ENCODE results near the gene SIK1. TPM values are rescaled to one million over a fixed set of nuclear protein-coding genes. Genes with fewer than 3 reads are reported as not detected.

Gene SIK1
- total RNA-seq, 1 donor from 2014 or later, result 93.5 TPM

DNA sequence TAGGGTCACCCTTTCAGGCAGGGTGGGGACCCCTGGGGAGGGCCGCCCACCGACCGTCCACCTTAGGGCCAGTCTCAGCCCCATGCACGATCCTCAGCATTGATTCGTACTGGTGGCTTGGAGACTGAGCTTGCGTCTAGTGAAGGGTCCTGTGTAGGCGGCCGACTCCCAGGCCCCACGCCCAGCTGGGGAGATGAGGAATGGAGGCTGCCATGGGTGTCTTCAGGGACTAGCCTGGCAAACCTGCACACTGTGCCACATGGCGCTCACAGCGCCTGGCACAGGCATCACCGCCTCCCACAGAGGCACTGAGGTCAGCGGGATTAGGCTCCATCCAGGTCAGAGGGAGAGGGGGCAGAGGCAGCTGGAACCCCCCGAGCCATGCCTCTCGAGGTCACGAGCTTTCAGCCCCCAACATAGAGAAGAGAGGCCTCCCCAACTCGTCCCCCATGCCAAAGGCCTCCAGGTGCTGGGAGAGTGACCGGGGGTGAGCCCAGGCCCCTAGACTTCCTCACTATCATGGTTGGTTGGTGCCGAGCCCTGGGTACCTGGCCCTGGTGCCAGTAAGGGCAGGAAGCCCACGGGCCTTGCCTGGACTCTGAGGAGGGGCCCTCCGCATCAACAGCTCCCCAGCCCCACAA is 51.0 kb downstream of the SIK1 start:
- TF ChIP-seq POLR2A (IDR thresholded peaks at IDR 0.05) (no peak), POLR2AphosphoS5 (IDR thresholded peaks at IDR 0.05; ENCODE audit: insufficient read depth in 1 of 2, low read depth in 1 of 2) (no peak)
- TF ChIP-seq, protein P1, sequence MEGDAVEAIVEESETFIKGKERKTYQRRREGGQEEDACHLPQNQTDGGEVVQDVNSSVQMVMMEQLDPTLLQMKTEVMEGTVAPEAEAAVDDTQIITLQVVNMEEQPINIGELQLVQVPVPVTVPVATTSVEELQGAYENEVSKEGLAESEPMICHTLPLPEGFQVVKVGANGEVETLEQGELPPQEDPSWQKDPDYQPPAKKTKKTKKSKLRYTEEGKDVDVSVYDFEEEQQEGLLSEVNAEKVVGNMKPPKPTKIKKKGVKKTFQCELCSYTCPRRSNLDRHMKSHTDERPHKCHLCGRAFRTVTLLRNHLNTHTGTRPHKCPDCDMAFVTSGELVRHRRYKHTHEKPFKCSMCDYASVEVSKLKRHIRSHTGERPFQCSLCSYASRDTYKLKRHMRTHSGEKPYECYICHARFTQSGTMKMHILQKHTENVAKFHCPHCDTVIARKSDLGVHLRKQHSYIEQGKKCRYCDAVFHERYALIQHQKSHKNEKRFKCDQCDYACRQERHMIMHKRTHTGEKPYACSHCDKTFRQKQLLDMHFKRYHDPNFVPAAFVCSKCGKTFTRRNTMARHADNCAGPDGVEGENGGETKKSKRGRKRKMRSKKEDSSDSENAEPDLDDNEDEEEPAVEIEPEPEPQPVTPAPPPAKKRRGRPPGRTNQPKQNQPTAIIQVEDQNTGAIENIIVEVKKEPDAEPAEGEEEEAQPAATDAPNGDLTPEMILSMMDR (IDR thresholded peaks at IDR 0.05), result no peak
- Histone ChIP-seq H3K27ac (no peak overlapping the region), H3K9me3 (no peaks in the 10 kb centered on the region), H3K4me3 (no peak overlapping the region), H3K4me1 (peaks cover 12% of the 10 kb centered on the region), H3K36me3 (no peaks in the 10 kb centered on the region), H3K27me3 (no peaks in the 10 kb centered on the region)
- DNase-seq (ENCODE audit: extremely low spot score in 2 of 2), result no peak
- intact Hi-C loops (cut with DNase I), result no loop called here

DNA sequence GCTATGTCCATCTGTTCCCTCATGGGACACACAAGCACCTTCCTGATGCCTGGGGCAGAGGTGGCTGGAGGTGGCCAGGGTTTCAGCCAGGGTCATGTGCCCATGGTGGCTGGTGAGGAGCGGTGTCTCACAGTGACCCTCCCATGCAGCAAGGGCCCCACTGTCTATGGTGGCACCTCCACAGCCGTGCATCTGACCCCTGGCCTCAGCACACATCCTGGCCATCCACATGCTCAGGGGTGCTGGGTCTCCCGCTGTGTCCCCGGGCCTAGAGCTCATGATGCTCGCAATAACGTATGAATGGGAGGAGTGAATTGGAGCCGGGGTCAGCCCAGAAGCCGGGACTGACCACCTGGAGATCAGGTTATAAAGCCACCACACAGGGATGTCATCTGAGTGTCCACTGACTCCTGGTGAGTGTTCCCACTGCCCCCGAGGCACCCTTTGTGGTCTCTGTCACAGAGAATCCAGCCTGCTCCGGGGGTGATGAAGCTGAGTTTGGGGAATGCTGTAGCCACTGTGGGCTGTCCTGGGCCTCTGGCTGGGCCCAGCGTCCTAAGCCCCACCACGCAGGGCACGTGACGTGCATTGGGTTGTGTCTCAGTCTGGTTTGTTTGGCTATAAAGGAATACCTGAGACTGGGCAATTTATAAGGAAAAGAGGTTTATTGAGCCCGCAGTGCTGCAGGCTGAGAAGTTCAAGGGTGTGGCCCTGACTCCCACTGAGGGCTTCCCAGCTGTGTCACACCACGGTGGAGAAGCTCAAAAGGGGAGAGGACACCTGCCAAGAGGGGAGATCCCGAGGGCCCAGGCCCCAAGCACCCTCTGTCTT is 51.7 kb downstream of the SIK1 start:
- Histone ChIP-seq H3K27ac (no peak overlapping the region), H3K36me3 (no peaks in the 10 kb centered on the region), H3K27me3 (no peaks in the 10 kb centered on the region), H3K4me1 (peaks cover 20% of the 10 kb centered on the region), H3K9me3 (no peaks in the 10 kb centered on the region), H3K4me3 (no peak overlapping the region)
- DNase-seq (ENCODE audit: extremely low spot score in 2 of 2), result no peak
- TF ChIP-seq POLR2A (IDR thresholded peaks at IDR 0.05) (no peak), POLR2AphosphoS5 (IDR thresholded peaks at IDR 0.05; ENCODE audit: insufficient read depth in 1 of 2, low read depth in 1 of 2) (no peak)
- TF ChIP-seq, protein P1 (IDR thresholded peaks at IDR 0.05), result no peak
- intact Hi-C loops (cut with DNase I), result no loop called here

DNA sequence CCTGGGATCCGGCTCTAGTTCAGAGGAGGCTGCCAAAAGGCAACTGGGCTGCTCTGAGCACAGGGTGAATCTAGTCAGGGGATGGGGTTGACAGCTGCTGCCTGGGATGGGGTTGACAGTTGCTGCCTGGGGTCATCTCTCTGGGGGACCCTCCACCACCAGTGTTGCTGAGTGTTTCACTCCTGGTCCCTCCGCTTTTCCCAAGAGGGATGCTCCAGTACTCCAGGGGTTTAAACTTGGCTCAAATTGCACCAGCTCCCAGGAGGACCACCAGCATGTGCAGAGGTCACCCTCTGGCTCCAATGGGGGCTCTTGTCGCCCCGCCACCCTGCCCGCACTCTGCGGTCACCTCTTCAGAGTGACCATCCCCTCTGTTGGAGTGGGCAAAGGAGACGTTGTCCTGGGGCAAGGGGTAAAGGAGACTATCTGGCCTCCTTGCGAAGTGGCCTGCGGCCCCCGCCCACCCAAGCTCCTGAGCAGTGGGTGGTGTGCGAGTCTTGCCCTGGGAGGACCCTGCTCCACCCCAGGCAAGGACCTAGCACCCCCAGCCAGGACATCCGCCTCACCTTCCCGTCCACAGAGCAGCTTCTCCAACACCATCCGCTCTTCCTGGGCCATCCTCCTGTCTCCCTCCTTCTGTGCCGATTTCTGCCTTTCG is 52.6 kb downstream of the SIK1 start:
- Histone ChIP-seq H3K9me3 (no peaks in the 10 kb centered on the region), H3K4me3 (no peak overlapping the region), H3K27ac (peak overlapping the region; percentile 36), H3K36me3 (no peaks in the 10 kb centered on the region), H3K27me3 (no peaks in the 10 kb centered on the region), H3K4me1 (peaks cover 28% of the 10 kb centered on the region)
- intact Hi-C loops (cut with DNase I), result no loop called here
- no peak for DNase-seq (ENCODE audit: extremely low spot score in 2 of 2)
- TF ChIP-seq POLR2AphosphoS5 (IDR thresholded peaks at IDR 0.05; ENCODE audit: insufficient read depth in 1 of 2, low read depth in 1 of 2) (no peak), POLR2A (IDR thresholded peaks at IDR 0.05) (no peak)
- TF ChIP-seq, protein P1 (IDR thresholded peaks at IDR 0.05), result no peak

DNA sequence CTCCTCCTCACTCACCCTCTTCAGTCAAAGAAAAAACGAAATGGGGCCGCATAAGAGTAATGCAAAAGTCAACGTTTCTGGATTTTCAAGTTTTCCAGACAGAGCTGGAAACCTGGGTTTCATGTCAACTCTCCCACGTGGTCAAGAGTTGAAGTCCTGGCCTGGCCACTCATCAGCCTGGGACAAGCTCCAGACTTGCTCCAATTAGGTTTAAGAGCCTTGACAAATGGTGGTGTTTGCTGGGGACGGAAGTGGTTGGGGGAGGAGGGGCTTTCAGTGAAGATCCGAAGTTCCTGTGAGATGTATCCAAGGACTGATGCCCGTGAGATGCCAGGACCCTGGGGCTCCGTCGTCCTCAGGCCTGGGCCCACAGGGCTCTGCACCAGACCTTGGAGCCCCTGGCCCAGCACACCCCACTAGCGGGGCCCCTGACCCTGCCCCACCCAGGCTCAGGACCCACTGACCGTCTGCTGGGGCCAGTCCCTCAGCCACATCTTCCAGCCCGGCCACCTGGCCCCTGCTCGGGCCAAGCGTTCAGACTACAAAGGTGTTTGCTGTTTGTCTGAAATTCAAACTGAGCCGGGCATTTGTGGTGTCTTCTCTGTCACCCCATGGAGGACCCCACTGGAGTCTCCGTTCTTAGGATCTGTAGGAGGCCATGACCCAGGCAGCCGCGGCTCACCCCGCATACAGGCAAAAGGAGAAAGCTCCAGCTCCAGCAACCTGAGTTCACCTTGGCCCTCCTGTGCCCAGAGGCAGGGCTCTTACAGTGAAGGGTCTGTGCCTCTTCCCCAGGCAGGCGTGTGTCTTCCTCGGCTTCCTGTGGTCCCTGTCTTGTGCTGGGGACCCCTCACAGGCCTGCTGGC is 53.3 kb downstream of the SIK1 start:
- Histone ChIP-seq H3K27me3 (no peaks in the 10 kb centered on the region), H3K4me1 (peaks cover 32% of the 10 kb centered on the region), H3K9me3 (no peaks in the 10 kb centered on the region), H3K27ac (peak overlapping the region; percentile 36), H3K36me3 (no peaks in the 10 kb centered on the region), H3K4me3 (no peak overlapping the region)
- no peak for DNase-seq (ENCODE audit: extremely low spot score in 2 of 2)
- intact Hi-C loops (cut with DNase I), result no loop called here
- TF ChIP-seq, protein P1 (IDR thresholded peaks at IDR 0.05), result no peak
- TF ChIP-seq POLR2AphosphoS5 (IDR thresholded peaks at IDR 0.05; ENCODE audit: insufficient read depth in 1 of 2, low read depth in 1 of 2) (no peak), POLR2A (IDR thresholded peaks at IDR 0.05) (no peak)
